Central memory CD4-positive, alpha-beta T cell (primary cell): ENCODE data around the gene RRAS2.
A peak's percentile ranks its signal among the peaks of the same experiment; 100 is the strongest.
"Not testable (repeated sequence)": the region's sequence is repeated elsewhere in the genome, so short reads cannot be mapped to it uniquely, and the experiment has no call there.

Experiments
- DNase-seq: peaks from one replicate; pipeline ENCODE4 v3.0.0; 2022
- total RNA-seq, 3 experiments: gene quantifications; one replicate each; lab custom pipeline; 2026; lab: John Stamatoyannopoulos, UW

RRAS2 gene
- 17.4 to 73.6 (median 24.1) reads per million in 3 experiments for total RNA-seq

DNA sequence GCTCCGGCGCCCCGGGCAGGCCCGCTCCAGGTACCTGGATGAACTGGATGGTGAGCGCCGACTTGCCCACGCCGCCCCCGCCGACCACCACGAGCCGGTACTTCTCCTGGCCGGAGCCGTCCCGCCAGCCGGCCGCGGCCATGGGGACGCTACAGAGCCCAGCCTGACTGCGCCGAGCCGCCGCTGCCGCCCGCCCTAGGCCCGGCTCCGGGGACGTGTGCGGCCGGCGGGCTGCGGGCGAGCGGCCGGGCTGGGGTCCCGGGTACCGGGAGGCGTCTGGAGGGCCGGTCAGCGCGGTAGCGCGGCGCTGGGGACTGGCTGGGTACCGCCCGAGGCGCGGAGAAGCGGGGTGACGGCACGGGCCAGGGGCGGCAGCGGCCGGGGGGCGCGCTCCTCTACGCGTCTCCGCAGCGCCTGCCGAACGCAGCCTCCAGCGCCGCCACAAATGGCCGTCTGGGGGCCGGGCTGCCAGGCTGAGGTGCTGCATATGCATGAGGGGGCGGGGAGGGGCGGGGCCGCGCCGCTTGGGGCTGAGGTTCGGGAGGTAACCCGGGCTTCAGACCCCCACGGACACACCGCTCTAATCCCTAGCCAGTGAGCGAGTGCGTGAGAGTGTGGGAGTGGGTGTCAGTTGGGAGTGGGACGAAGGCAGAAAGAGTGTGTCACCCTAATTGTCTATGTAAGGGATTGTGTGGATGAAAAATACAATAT lies at the start of gene RRAS2:
TSS of gene RRAS2 (minus strand) at position 455 of the 711 bp plus-strand sequence. CDS start at position 142, 313 bp downstream.
- DNase-seq, result peak; percentile 72

DNA sequence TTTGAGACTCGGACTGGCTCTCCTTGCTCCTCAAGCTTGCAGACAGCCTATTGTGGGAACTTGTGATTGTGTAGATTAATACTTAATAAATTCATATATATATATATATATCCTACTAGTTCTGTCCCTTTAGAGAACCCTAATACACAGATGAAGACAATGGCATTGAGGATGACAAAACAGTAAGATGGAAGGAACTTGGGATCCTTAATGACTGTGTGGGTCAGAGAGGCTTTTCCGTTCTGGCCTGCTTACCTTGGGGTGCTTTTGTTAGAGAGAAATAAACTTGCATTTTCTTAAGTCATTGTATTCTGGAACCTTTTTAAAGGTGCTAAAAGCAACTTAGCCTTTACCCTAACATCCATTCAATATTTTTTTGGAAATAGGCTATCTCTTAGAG lies 49.6 kb upstream of the RRAS2 start:
- DNase-seq, result no peak

DNA sequence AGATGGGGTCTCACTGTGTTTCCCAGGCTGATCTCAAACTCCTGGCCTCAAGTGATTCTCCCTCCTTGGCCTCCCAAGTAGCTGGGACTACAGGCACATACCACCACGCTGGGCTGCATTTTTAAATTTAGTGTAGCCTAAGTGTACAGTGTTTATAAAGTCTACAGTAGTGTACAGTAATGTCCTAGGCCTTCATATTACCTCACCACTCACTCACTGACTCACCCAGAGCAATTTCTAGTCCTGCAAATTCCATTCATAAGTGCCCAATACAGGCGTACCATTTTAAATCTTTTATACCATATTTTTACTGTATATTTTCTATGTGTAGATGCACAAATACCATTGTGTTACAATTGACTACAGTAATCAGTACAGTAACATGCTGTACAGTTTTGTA lies 47.1 kb upstream of the RRAS2 start:
- not testable (repeated sequence) for DNase-seq

DNA sequence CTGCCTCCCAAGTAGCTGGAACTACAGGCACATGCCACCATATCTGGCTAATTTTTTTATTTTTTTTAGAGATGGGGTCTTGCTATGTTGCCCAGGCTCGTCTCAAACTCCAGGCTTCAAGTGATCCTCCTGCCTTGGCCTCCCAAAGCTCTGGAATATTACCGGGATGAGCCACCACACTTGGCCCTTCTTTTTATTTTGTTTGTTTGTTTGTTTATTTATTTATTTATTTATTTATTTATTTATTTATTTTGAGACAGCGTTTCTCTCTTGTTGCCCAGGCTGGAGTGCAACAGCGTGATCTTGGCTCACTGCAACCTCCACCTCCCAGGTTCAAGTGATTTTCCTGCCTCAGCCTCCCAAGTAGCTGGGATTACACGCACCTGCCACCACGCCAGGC lies 44.5 kb upstream of the RRAS2 start:
- DNase-seq, result not testable (repeated sequence)

DNA sequence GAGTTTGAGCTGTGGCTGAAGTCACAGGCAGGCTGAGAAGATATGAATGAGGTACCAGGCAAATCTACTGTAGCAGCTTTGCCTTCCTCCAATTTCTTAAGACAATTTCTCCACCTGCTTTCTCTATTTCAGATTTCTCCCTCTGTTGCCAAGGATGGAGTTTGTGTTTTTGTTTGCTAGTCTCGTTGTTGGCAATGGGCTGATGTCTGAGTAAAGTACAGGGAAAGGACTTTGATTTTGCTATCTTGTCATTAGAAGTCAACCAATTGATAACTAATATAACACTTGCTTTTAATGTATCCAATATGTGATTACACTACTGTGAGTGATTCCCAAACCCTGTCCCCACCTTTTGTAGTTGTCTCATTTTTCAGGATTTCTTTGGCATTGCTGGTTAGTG lies 40.1 kb upstream of the RRAS2 start:
- DNase-seq, result no peak

DNA sequence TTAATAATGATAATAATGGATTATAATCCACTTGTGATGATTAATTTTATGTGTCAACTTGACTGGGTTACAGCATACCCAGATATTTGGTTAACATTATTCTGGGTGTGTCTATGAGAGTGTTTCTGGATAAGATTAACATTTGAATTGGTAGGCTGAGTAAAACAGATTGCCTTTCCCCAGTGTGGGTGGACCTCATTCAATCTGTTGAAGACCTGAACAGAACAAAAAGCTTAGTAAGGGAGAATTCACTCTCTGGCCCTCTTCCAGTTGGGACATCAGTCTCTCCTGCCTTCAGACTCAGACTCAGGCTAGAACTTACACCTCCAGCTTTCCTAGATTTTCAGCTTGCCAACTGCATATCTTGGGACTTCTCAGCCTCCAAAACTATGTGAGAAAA lies 37.3 kb upstream of the RRAS2 start:
- no peak for DNase-seq

DNA sequence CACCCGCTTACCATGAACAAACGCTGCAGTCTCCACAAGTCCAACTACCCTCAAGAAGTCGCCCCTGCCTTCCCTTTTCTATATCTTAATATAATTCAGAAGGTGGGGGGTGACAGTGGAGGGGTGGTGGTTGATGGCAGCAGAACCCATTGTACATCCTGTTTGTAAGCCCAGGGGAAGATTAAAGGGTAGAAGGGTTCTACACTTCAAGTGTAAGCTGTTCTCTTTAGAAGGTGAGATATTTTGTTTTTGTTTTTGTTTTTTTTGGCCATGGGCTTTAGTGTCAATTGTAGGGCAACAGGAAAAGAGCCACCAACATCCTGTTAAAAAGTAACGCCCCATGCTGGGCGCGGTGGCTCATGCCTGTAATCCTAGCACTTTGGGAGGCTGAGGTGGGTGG lies 34.9 kb upstream of the RRAS2 start:
- no peak for DNase-seq

DNA sequence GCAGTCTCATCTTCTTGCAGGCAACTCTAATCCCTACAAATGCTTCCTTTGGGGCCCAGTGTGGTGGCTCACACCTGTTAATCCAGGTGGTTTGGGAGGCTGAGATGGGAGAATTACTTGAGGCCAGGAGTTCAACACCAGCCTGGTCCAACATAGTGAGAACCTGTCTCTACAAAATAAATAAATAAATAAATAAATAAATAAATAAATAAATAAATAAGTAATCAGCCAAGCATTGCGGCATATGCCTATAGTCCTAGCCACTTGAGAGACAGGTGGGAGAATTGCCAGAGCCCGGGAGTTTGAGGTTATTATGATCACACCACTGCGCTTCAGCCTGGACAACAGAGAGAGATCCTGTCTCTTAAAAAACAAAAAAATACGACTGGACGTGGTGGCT lies 34.1 kb upstream of the RRAS2 start:
- DNase-seq, result no peak

DNA sequence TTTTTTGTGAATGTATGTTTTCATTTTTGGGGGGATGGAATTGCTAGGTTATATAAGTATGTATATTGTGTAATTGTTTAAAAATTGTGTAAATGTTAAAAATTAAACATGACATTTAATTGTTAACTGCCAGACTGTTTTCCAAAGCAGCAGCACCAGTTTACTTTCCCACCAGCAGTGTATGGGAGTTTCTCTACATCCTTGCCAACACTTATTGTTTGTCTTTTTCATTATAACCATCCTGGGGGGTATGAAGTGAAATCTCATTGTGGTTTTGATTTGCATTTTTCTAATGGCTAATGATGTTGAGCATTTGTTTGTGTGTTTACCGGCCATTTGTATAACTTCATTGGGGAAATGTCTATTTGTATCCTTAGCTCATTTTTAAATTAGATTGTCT lies 31.7 kb upstream of the RRAS2 start:
- DNase-seq, result no peak

DNA sequence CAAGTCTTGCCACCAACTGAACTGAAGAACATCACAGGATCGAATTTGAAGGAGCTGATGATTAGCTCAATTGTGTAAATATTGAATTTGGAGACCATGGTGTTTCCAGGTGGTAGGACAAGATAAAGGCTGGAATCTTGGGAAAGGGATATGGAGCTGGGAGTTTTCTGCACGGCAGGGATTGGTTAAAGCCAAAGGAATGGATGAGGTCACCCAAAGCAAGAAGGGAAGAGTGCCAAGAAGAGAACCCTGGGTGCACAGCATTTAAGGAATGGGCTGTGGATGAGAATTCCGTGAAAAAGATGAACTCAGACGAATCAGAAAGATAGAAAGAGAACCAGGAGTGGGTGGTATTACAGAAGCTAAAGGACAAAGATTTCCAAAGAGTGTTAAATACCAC lies 29.4 kb upstream of the RRAS2 start:
- no peak for DNase-seq

DNA sequence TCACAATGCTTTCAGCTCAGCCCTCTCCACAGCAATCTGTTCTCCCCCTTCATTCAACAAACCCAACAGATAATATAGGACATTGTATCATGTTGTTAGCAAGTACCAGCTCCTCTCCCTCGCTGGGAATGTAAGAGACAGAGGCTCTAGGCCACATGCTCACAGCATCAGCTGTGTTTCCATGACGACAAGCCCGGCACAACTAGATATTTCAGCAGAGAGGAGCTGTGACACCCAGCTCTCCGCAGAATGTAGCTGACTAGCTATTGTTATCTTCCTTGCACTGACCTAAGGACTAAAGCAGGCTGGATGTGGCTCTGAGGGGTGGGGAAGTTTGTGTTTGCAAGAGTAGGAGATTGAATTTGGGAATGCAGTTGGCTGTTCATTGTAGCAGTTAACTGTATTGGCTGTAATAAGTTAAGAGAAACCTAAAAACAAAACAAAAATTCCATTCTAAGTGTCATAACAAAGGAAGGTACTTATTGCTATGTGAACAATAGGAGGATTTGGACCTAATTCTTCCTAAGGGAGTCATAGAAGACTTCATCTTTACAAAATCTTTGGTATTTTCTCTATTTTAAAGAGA lies 28.0 kb upstream of the RRAS2 start:
- no peak for DNase-seq

DNA sequence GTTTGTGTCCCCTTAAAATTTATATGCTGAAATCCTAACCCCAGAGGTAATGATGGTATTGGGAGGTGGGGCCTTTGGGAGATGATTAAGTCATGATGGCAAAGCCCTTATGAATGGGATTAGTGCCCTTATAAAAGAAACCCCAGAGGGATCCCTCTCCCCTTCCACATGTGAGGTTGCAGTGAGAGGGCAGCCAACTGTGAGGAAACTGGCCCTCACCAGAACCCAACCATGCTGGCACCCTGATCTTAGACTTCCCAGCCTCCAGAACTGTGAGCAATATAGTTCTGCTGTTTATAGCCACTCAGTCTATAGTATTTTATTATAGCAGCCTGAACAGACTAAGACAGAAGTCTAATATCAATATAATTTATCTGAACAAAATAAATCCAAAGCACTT lies 27.1 kb upstream of the RRAS2 start:
- DNase-seq, result no peak

DNA sequence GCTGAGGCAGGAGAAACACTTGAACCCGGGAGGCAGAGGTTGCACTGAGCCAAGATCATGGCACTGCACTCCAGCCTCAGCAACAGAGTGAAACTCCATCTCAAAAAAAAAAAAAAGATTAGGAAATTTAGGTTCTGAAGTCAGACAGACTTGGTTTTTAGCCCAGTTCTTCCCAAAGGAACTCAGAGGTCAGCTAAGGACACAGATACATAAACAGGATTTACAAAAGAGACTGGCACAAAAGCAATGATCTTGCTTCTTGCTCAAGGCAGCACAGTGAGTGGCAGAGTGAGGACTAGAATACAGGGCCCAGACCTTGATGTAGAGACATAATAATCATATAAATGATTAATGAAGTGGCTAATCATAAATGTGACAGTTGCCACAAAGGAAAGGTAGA lies 25.4 kb upstream of the RRAS2 start:
- DNase-seq, result no peak

DNA sequence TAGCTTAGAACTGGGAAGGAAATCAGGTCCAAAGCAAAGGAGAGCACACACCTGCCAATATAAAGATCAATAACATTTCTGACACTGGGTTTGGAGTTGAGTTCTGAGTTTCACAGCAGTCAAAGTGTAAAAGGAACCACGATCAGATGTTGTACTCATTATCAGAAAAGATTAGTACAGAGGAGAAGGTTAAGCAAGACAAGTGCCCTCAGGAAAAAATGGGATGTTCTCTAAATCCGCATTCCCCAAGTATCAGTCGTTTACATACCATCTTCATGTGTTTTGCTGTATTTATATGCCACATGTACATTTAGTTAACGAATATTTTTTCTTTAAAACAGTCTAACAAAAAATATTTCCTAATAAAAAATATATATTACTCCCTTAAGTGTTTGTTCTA lies 23.0 kb upstream of the RRAS2 start:
- DNase-seq, result no peak

DNA sequence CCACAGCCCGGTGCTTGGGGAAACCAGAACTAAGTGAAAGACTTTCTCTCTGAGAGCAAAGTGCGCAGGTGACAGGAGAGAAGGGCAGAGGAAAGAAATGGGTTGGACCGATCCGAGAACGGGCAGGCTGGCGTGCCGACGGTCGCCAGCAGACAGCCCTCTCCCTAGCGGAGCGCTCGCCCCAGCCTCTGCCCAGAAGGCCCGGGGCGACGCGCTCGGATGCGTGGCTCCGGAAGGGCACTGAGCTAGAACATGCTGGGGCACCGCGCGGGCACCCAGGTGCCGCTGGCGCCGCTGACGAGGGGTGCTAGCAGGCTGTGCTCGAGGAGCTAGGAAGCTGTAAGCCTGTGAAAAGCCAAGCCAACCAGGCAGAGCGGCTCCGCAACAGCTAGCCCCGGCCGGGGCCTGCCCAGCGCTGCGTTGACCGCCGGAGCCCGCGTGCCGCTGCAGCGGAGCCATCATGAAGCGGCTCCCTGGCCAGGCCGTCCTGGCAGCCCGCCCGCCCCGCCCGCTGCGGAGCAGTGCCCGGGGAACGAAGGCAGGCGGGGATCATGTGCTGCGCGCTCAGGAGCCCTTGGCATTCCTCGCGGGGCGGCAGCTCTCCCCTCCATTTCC lies 22.1 kb upstream of the RRAS2 start:
- peak; percentile 30 for DNase-seq

DNA sequence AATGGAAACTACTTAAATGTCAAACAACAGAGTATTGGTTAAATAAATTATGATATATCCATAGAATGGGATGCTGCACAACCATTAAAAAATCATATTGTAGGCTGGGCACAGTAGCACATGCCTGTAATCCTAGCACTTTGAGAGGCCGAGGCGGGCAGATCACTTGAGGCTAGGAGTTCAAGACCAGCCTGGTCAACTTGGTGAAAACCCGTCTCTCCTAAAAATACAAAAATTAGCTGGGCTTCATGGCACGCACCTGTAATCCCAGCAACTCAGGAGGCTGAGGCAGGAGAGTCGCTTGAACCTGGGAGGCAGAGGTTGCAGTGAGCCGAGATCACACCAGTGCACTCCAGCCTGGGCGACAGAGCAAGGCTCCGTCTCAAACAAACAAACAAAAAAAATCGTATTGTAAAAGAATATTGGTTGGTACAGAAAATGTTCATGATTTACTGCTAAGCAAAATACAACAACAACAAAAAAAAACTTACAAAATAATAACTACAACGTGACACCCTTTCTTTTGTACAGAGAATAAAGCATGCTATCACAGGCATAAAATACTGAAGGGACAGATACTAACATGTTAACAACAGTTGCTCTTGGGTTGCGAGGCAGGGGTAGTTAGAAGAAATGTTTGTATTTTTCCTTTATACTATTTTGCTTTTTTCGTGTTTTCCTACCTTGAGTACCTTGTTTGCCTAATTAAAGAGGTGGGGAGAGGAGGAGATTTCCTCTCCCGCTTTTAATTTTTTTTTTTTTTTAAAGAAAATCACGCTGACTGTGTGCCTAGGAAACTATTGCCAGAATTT lies 21.3 kb upstream of the RRAS2 start:
- DNase-seq, result no peak

DNA sequence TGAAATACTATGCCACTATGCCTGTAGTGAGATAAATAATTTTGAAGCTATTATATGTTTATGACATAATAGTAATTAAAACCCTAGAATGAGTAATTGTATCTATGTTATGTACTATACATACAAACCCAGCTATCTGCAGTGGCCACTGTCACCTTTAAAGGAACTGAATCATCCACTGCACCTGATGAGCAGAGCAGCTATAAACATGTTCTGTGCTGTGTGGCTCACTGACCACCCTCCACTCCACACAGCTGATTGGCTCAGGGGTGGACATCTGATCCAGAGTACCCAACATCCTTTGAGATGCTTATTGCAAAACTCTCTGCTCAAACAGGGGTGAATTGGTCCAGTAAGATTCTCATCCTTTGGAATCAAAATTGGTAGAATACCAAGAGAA lies 19.2 kb upstream of the RRAS2 start:
- no peak for DNase-seq

DNA sequence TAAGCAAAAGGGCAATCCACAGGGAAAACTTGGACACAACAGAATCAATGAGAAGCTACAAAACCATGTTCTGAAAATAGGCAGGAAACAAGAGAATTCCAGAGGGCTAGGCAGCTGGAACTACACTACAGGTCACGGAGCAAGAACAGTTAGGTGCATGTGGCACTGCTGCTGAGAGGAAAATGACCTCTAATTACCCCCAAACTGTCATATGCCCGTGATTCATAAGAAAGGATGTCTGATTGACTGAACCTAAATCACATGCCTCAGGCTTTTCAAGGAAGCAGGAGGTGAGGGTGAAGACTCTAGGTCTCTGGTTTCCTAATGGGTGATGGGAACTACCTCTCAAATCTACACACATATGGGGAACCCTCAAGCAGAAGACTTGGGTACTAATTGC lies 17.9 kb upstream of the RRAS2 start:
- no peak for DNase-seq

DNA sequence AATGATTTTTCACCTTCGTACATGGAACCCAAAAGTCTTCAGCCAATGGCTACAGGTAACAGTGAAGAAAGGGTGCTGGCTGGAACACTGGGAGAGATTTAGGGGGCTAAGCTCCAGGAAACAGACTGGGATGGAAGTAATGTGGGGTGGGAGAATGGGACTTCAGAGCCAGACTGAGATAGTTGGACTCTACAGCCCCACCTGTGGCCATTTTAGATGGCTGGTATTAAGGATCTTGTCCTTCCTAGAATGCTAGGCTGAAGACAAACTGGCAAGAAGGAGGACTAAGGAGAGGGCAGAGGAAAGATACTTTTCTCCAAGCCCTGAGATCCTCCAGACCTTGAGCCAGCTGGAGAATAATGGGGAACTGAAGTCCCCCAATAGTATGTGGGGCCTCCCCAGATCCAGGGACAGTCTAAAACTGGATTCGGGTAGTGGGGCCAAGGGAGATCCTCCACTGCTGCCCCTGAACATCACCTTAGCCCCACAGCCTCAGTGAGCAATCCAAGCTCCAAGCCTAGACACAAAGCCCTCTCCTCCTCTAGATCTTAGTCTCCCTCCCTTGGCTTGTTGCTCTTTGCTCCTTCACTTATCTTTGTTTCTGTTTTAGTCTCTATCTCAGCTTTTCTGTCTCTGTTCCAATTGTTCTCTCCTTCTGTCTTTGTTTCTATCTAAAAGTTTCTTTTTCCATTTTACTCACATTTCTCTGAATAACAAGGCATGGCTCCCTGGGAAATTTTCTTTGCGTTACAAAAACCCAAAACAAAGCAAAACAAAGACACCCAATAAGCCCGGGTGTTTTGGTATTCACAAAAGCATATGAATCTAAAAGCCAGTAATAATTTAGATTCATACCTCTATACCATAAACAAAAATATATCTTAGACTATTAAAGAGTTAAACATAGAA lies 16.2 kb upstream of the RRAS2 start:
- no peak for DNase-seq

DNA sequence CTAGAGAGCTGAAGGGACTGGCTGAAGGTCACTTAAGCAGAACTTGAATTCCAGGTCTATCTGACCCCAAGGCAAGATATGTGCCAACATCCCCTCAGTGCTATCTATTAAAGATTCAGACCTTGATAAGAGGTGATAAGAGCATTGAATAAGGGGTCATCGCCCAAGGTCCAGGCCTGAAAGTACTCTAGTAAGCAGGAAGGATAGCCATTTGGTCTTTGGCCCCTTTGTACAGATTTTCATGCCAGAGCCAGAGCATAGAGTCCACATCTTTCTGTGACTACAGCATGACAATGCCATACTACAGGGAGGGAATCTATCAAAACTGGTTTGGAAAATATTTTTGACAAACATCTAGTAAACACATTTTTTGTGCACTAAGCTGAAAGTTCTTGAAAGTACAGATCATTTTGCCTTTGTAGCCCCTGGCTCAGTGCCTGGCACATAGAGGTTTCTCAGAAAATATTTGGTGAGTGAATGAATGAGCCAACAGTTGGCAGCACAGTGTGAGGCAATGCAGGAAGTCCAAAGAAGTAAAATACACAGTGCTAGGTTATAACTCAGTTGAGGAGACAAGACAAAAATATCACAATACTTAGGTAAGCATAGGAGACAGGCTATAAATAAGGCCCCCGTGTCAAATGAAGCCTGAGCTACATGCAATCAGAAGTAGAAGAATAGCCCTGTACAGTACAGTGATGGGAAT lies 15.1 kb upstream of the RRAS2 start:
- no peak for DNase-seq

DNA sequence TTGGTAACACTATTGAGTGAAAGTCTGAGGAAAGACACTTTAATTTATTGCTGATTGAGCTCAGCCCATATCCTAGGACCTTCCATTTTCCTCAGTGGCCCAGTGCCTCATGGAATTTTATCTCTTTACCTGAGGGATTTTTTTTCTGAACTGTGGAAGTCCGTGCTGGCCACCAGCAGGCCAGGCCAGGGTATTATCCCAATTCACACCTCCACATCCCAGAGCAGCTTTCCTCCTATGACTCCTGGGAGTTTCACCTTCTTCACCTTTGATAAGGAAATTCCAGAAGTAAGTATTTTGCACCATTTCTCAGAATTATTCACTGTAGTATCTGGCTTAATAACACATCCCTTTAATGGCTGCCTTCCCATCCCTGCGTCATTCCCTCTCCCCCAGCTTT lies 13.0 kb upstream of the RRAS2 start:
- DNase-seq, result no peak

DNA sequence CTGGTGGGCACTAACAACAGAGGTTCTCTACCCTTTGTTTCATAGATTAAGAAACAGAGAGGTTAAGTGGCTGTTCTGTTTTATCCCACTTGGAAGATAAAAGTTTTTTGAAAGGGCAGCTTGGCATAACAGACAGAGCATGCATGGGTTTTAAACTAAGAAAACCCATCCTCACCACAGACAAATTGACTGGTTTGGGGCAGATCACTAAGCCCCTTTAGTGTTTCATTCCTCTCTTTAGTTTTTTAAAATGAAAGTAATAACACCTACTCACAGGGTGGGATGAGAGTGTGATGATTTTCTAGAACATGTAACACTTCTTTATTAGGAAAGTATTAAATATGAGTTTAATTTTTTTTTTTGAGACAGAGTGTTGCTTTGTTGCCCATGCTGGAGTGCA lies 12.3 kb upstream of the RRAS2 start:
- DNase-seq, result no peak
